ENCODE data around the gene SLC12A7.

The SLC12A7 gene

GRCh38 chr5:1014346-1014745, 97.5 kb downstream of the SLC12A7 start:
- no peaks in the 10 kb centered on the region for H3K36me3 Mint-ChIP-seq (ENCODE audit: low read depth)
- no peak overlapping the region for H3K4me3 Mint-ChIP-seq
- peaks cover 6% of the 10 kb centered on the region for H3K4me1 Mint-ChIP-seq (ENCODE audit: low read depth)
- no peaks in the 10 kb centered on the region for H3K9me3 Mint-ChIP-seq
- H3K27me3 Mint-ChIP-seq: peaks cover 24% of the 10 kb centered on the region
- H3K27ac Mint-ChIP-seq: no peak overlapping the region

GRCh38 chr5:1013948-1014301, 97.9 kb downstream of the SLC12A7 start:
- Mint-ChIP-seq H3K27me3 (peaks cover 24% of the 10 kb centered on the region), H3K9me3 (no peaks in the 10 kb centered on the region), H3K36me3 (ENCODE audit: low read depth) (no peaks in the 10 kb centered on the region), H3K4me3 (no peak overlapping the region), H3K4me1 (ENCODE audit: low read depth) (peaks cover 6% of the 10 kb centered on the region), H3K27ac (no peak overlapping the region)

GRCh38 chr5:1013238-1013947, 98.5 kb downstream of the SLC12A7 start:
- H3K4me3 Mint-ChIP-seq: no peak overlapping the region
- no peak overlapping the region for H3K27ac Mint-ChIP-seq
- H3K4me1 Mint-ChIP-seq (ENCODE audit: low read depth): peaks cover 6% of the 10 kb centered on the region
- no peaks in the 10 kb centered on the region for H3K36me3 Mint-ChIP-seq (ENCODE audit: low read depth)
- peaks cover 24% of the 10 kb centered on the region for H3K27me3 Mint-ChIP-seq
- H3K9me3 Mint-ChIP-seq: no peaks in the 10 kb centered on the region

- peaks cover 9% of the 10 kb centered on the region for H3K4me1 Mint-ChIP-seq (ENCODE audit: low read depth)
- H3K4me3 Mint-ChIP-seq: no peak overlapping the region
- H3K36me3 Mint-ChIP-seq (ENCODE audit: low read depth): no peaks in the 10 kb centered on the region
- H3K9me3 Mint-ChIP-seq: no peaks in the 10 kb centered on the region
- peaks cover 27% of the 10 kb centered on the region for H3K27me3 Mint-ChIP-seq
- H3K27ac Mint-ChIP-seq: no peak overlapping the region
Measured at GRCh38 chr5:1012900-1013237, 99.0 kb downstream of the SLC12A7 start.

- Mint-ChIP-seq H3K36me3 (ENCODE audit: low read depth) (no peaks in the 10 kb centered on the region), H3K4me1 (ENCODE audit: low read depth) (peaks cover 14% of the 10 kb centered on the region), H3K27ac (no peak overlapping the region), H3K4me3 (no peak overlapping the region), H3K9me3 (no peaks in the 10 kb centered on the region), H3K27me3 (peaks cover 32% of the 10 kb centered on the region)
Measured at GRCh38 chr5:1012313-1012841, 99.5 kb downstream of the SLC12A7 start.

GRCh38 chr5:1011741-1012312, 100.0 kb downstream of the SLC12A7 start:
- Mint-ChIP-seq H3K27ac (no peak overlapping the region), H3K4me1 (ENCODE audit: low read depth) (peaks cover 14% of the 10 kb centered on the region), H3K4me3 (no peak overlapping the region), H3K27me3 (peaks cover 37% of the 10 kb centered on the region), H3K9me3 (no peaks in the 10 kb centered on the region), H3K36me3 (ENCODE audit: low read depth) (no peaks in the 10 kb centered on the region)

- H3K4me3 Mint-ChIP-seq: no peak overlapping the region
- H3K27me3 Mint-ChIP-seq: peaks cover 43% of the 10 kb centered on the region
- H3K36me3 Mint-ChIP-seq (ENCODE audit: low read depth): no peaks in the 10 kb centered on the region
- no peak overlapping the region for H3K27ac Mint-ChIP-seq
- peaks cover 14% of the 10 kb centered on the region for H3K4me1 Mint-ChIP-seq (ENCODE audit: low read depth)
- no peaks in the 10 kb centered on the region for H3K9me3 Mint-ChIP-seq
Measured at GRCh38 chr5:1011226-1011631, 100.6 kb downstream of the SLC12A7 start.

GRCh38 chr5:1010641-1011046, 101.2 kb downstream of the SLC12A7 start:
- Mint-ChIP-seq H3K27me3 (peaks cover 49% of the 10 kb centered on the region), H3K36me3 (ENCODE audit: low read depth) (no peaks in the 10 kb centered on the region), H3K4me3 (peak overlapping the region; percentile 39), H3K9me3 (no peaks in the 10 kb centered on the region), H3K27ac (no peak overlapping the region), H3K4me1 (ENCODE audit: low read depth) (peaks cover 18% of the 10 kb centered on the region)

GRCh38 chr5:1010181-1010510, 101.7 kb downstream of the SLC12A7 start:
- H3K9me3 Mint-ChIP-seq: no peaks in the 10 kb centered on the region
- no peaks in the 10 kb centered on the region for H3K36me3 Mint-ChIP-seq (ENCODE audit: low read depth)
- no peak overlapping the region for H3K27ac Mint-ChIP-seq
- H3K27me3 Mint-ChIP-seq: peaks cover 51% of the 10 kb centered on the region
- H3K4me3 Mint-ChIP-seq: peak overlapping the region; percentile 39
- peaks cover 18% of the 10 kb centered on the region for H3K4me1 Mint-ChIP-seq (ENCODE audit: low read depth)

GRCh38 chr5:1009359-1010180, 102.3 kb downstream of the SLC12A7 start:
- Mint-ChIP-seq H3K9me3 (no peaks in the 10 kb centered on the region), H3K36me3 (ENCODE audit: low read depth) (no peaks in the 10 kb centered on the region), H3K4me3 (peak overlapping the region; percentile 39), H3K27ac (no peak overlapping the region), H3K27me3 (peaks cover 51% of the 10 kb centered on the region), H3K4me1 (ENCODE audit: low read depth) (peaks cover 18% of the 10 kb centered on the region)

- H3K27ac Mint-ChIP-seq: no peak within 1 kb of the TSS
- H3K4me1 Mint-ChIP-seq (ENCODE audit: low read depth): peaks cover 24% of the 10 kb centered on the region
- H3K4me3 Mint-ChIP-seq: peak within 1 kb of the TSS; percentile 6
- peaks cover 53% of the 10 kb centered on the region for H3K27me3 Mint-ChIP-seq
- no peaks in the 10 kb centered on the region for H3K36me3 Mint-ChIP-seq (ENCODE audit: low read depth)
- no peaks in the 10 kb centered on the region for H3K9me3 Mint-ChIP-seq
Measured at GRCh38 chr5:1008451-1009358, 103.2 kb downstream of the SLC12A7 start, which contains the start of gene NKD2. Gene NKD2, plus strand, starts transcription at chr5:1008802. Its CDS starts 256 bp downstream, at chr5:1009058.

GRCh38 chr5:1007681-1008450, 104.0 kb downstream of the SLC12A7 start:
- Mint-ChIP-seq H3K27ac (no peak overlapping the region), H3K4me1 (ENCODE audit: low read depth) (peaks cover 32% of the 10 kb centered on the region), H3K4me3 (peak overlapping the region; percentile 6), H3K27me3 (peaks cover 61% of the 10 kb centered on the region), H3K9me3 (no peaks in the 10 kb centered on the region), H3K36me3 (ENCODE audit: low read depth) (no peaks in the 10 kb centered on the region)

- H3K4me1 Mint-ChIP-seq (ENCODE audit: low read depth): peaks cover 35% of the 10 kb centered on the region
- no peak overlapping the region for H3K4me3 Mint-ChIP-seq
- H3K9me3 Mint-ChIP-seq: no peaks in the 10 kb centered on the region
- no peak overlapping the region for H3K27ac Mint-ChIP-seq
- no peaks in the 10 kb centered on the region for H3K36me3 Mint-ChIP-seq (ENCODE audit: low read depth)
- H3K27me3 Mint-ChIP-seq: peaks cover 61% of the 10 kb centered on the region
Measured at GRCh38 chr5:1007221-1007680, 104.6 kb downstream of the SLC12A7 start.

GRCh38 chr5:1006656-1007071, 105.2 kb downstream of the SLC12A7 start:
- H3K9me3 Mint-ChIP-seq: no peaks in the 10 kb centered on the region
- H3K4me1 Mint-ChIP-seq (ENCODE audit: low read depth): peaks cover 38% of the 10 kb centered on the region
- H3K27ac Mint-ChIP-seq: no peak overlapping the region
- H3K36me3 Mint-ChIP-seq (ENCODE audit: low read depth): no peaks in the 10 kb centered on the region
- no peak overlapping the region for H3K4me3 Mint-ChIP-seq
- H3K27me3 Mint-ChIP-seq: peaks cover 60% of the 10 kb centered on the region

Measured in stimulated activated naive CD8-positive, alpha-beta T cell treated with anti-CD3 and anti-CD28 coated beads, Interleukin-15, Interleukin-2, amounts not matched to agents 100 ng/mL and 50 ng/mL, for 24 hours (primary cell).